ENCODE measurements around the gene ZNF432. TPM values are rescaled to one million over a fixed set of nuclear protein-coding genes. Genes with fewer than 3 reads are reported as not detected.

Gene ZNF432
- total and polyA plus RNA-seq, 2 donors (not counting 3 experiments of a cell fraction or from before 2014, with no cell fraction given): 3.5 to 10.9 TPM

GRCh38 chr19:51993422-51993821 lies 55.2 kb downstream of the ZNF432 start:
- H3K4me3 ChIP-seq (replicated peaks in 1 of 3; ENCODE audit: insufficient read depth in 1 of 3, low read depth in 1 of 3, low read length in 3 of 3): no peak overlapping the region
- dilution Hi-C loops (cut with MboI; ENCODE audit: extremely low pct_ligation_motif_present, low sequenced_read_pairs) (no loop called here), intact Hi-C loops (cut with micrococcal nuclease) (no loop called here)
- no TSS peak for BruUV-seq (replicated peaks)
- no peak for TF ChIP-seq CTCF (IDR thresholded peaks at IDR 0.05; ENCODE audit: extremely low read depth in 1 of 2, insufficient read depth in 1 of 2, low read depth in 1 of 2, low read length in 2 of 2)
- no peak for TF ChIP-seq POLR2AphosphoS5 (IDR thresholded peaks at IDR 0.05; ENCODE audit: insufficient read depth, low read depth, low read length)
- TF ChIP-seq FOS (IDR thresholded peaks at IDR 0.05; ENCODE audit: borderline replicate concordance, insufficient read depth, low read length): no peak
- no peak for TF ChIP-seq MAX (IDR thresholded peaks at IDR 0.05; ENCODE audit: insufficient read depth, insufficient read length)
- TF ChIP-seq GATA2 (IDR thresholded peaks at IDR 0.05; ENCODE audit: insufficient read depth, insufficient read length, low read depth, low read length): no peak
- no peak for TF ChIP-seq JUN (IDR thresholded peaks at IDR 0.05; ENCODE audit: borderline replicate concordance, insufficient read depth, insufficient read length, low read depth)
- TF ChIP-seq EZH2 (IDR thresholded peaks at IDR 0.05; ENCODE audit: borderline replicate concordance, low read depth, low read length, severe bottlenecking): no peak
- no peak for TF ChIP-seq POLR2A (IDR thresholded peaks at IDR 0.05; ENCODE audit: low read depth, low read length)
- TF ChIP-seq MYC (IDR thresholded peaks at IDR 0.05; ENCODE audit: low read depth, low read length): no peak
- no peak overlapping the region for H2AFZ ChIP-seq (ENCODE audit: low read depth, low read length)
- H3K4me2 ChIP-seq (ENCODE audit: insufficient read depth, low read length): no peak overlapping the region
- no peaks in the 10 kb centered on the region for H3K27me3 ChIP-seq (ENCODE audit: control insufficient read depth in 2 of 2, insufficient read depth in 2 of 2, low read length in 2 of 2)
- no peak for FAIRE-seq
- peaks cover 3 to 6% of the 10 kb centered on the region in 2 experiments for H3K36me3 ChIP-seq (ENCODE audit: control insufficient read depth in 2 of 2, extremely low read depth in 1 of 2, insufficient read depth in 2 of 2, low read length in 2 of 2)
- H3K9ac ChIP-seq (replicated peaks; ENCODE audit: extremely low read depth, insufficient read depth, low read length): no peak overlapping the region
- H4K20me1 ChIP-seq (replicated peaks; ENCODE audit: control insufficient read depth, extremely low read depth, insufficient read depth, low read length): no peaks in the 10 kb centered on the region
- peaks cover 19% of the 10 kb centered on the region for H3K9me3 ChIP-seq (replicated peaks; ENCODE audit: control insufficient read depth, insufficient read depth, low read length)
- ChIA-PET CTCF (no interaction called here), POLR2A (no interaction called here)
- no peaks in the 10 kb centered on the region for H3K4me1 ChIP-seq (ENCODE audit: control insufficient read depth, extremely low read depth, insufficient read depth, low read length)
- H3K79me2 ChIP-seq (ENCODE audit: control insufficient read depth, insufficient read depth, low read length): no peaks in the 10 kb centered on the region
- no peak overlapping the region for H3K27ac ChIP-seq (ENCODE audit: insufficient read depth, low read depth, low read length)
- no peaks in the 10 kb centered on the region for H3K9me1 ChIP-seq (replicated peaks; ENCODE audit: control insufficient read depth, extremely low read depth, insufficient read depth, low read length)
- DNase-seq (ENCODE audit: low read depth, low spot score): no peak

Measured in endothelial cell of umbilical vein (primary cell).